Limb (tissue), 2 donors: ENCODE data around the gene UGGT1.
"Not testable (repeated sequence)": the region's sequence is repeated elsewhere in the genome, so short reads cannot be mapped to it uniquely, and the experiment has no call there.

Experiments
- DNase-seq, 2 donors: peaks; one replicate each; pipeline ENCODE4 v3.0.0-alpha.2; 2016; ENCODE audit errors: extremely low spot score in 2 of 2

UGGT1 gene

DNA sequence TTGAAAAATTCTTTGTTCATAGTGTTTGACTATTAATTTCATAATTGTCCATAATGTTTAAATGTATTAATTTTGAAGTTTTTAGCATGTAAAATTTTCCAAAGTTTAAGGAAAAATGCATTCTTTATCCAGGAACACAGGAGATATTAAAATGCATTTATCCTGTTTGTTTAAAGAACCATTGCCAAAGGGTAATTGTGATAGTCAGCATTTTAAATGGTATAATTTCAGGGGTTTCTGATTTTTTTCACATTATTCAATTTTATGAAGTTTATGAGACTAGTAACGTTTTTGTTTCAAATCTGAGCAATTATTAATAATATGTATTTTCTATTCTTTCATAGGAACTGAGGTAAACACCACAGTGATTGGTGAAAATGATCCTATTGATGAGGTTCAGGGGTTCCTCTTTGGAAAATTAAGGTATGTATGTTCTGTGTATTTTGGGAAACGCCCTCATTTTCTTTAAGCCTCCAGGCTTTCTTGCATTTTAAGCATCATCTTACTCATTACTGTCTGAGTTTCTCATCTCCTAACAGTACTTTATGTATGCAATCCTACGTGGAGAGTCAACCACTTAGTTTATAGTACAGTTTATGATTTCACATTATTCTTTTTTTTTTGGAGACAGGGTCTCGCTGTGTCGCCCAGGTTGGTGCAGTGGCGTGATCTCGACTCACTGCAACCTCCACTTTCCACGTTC is 25.1 kb downstream of the UGGT1 start:
- DNase-seq = no peak

- DNase-seq = no peak
Measured at GRCh38 chr2:128134573-128134972, 43.6 kb downstream of the UGGT1 start.

DNA sequence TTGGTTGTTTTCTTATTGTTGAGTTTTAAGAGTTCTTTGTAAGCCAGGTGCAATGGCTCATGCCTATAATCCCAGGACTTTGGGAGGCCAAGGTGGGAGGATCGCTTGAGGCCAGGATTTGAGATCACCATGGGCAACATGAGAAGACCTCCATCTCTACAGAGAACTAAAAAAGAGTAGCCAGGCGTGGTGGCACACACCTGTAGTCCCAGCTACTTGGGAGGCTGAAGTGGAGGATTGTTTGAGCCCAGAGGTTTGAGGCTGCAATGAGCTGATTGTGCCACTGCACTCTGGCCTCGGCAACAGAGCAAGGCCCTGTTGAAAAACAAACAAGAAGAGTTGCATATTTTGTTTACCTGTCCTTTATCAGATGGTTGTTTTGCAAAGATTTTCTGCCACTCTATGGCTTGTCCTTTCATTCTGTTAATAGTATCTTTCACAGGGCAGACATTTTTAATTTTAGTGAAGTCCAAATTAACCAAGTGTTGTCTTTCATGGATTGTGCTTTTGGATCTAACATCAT is 46.2 kb downstream of the UGGT1 start:
- no peak for DNase-seq

GRCh38 chr2:128139624-128140023 is 48.6 kb downstream of the UGGT1 start:
- no peak for DNase-seq

- no peak for DNase-seq
Measured at GRCh38 chr2:128145651-128146050, 54.7 kb downstream of the UGGT1 start.

- no peak for DNase-seq
Measured at GRCh38 chr2:128153786-128154185, 62.8 kb downstream of the UGGT1 start.

DNA sequence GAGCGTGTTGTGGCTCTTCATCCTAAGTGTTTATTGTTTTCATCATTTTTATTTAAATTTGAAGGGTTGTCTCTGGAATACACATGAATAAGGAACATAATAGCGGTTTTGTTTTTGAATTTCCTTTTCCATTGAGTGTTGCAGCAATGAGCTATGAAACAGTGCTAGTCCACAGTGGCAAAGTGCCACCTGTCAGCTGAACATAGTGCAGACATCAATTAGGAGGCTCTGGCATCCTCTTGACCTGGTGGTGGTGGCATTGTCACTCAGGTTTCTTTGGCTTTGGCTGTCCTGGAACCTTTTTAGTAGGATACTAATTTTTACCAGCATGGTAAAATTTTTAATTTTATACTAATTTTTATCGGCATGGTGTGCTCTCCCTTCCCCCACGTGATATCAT is 63.2 kb downstream of the UGGT1 start:
- no peak for DNase-seq

DNA sequence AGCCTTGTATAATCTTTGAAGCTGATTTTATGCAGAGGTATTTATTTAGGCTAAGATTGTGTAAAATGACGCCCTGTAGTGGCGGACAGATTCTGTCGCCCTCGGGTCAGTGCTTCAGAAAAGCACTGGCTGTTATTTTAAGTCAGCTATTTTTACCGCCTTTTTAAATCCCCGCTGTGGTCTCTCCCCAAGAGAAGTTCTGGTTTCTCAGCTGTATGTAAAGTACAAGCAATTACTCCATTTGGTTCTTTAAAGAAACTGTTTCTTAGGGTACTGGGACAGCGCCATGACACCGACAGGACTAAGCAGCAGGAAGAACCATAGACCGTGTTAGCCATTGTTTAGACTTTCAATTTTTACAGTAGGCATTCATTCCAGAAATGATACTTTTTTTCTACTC is 65.0 kb downstream of the UGGT1 start:
- no peak for DNase-seq

DNA sequence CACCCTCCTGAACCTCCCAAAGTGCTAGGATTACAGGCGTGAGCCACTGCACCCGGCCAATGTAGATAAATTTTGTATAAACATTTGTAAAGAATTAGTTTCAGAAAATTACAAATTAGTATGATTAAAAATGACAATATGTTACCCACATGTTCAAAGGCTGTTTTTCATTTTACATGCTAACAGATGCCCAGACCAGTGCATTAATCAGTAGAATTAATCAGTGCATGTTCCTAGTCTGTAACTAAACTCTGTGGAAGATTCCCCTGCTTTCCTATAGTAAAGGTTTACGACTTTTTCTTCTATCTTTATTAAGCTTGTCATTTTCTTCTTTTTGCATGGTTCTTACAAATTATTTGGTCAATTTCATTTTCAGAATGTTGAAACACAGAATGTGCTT is 65.8 kb downstream of the UGGT1 start:
- DNase-seq = no peak

DNA sequence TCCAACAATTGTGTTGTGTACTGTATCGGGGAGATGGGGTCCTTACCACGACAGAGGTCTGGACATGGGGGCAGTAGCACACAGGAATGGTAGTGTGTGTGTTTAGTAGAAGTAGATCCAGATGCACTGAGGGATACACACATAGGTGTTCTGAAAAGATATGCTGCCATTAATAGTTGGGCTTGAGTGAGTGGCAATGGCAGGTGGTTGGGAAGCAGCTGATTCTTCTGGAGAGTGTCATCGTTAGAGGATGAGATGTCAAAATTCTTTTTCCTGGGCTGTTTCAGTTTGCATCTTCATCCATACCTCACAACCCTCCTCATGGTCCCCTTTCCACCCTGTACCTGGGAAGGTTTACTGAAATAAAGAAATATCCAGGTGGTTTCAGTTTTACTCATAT is 66.6 kb downstream of the UGGT1 start:
- DNase-seq = no peak

DNA sequence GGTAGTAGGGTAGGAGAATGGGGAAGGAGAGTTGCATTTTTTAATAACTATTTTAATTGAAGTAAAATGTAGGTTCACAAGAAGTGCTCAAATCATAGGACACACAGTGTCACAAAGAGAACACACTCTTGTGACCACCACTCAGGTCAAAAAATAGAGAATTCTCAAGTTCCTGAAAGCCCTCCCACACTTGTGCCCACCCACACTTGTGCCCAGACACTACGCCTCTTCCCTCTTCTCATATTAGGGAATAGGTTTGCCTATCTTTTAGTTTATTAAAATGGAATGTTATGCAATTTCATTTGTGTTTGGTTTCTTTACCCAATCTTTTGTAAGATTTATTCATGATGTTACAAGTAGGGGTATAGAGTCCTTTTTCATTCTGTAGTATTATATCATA is 67.2 kb downstream of the UGGT1 start:
- DNase-seq = no peak

DNA sequence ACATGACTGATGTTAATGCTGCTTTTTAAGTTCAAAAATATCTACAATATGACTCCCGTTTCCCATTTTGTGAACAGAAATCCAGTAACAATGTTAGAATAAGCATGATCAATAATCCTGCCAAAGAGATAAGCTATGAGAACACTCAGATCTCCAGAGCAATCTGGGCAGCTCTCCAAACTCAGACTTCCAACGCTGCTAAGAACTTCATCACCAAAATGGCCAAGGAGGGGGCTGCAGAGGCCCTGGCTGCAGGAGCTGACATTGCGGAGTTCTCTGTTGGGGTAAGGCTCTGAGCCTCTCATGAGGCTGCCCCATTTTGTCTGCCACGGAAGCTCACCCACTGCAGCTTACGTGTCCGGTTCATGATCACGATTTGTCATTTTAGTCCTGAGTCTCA is 68.4 kb downstream of the UGGT1 start:
- DNase-seq = no peak

- DNase-seq = no peak
Measured at GRCh38 chr2:128160616-128161275, 69.7 kb downstream of the UGGT1 start.

GRCh38 chr2:128162266-128162665 is 71.3 kb downstream of the UGGT1 start:
- no peak for DNase-seq

DNA sequence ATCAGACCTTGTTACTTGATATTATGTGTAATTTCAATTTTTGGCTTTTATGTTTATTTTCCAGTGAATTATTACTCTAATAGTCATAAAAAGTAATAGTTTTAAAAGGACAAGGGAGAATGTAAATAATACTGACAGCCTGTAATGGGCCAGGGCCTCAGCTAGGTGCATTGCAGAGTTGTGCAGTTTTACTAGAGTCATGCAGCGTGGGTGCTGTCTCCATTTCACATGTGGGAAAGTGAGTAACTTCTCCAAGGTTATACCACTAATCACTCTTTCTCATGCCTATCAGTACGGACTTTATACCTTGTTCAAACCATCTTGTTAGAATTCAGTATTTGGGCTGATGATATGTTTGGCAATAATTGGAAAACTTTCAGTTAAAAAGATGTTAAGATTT is 73.3 kb downstream of the UGGT1 start:
- no peak for DNase-seq

- no peak for DNase-seq
Measured at GRCh38 chr2:128166746-128167353, 75.8 kb downstream of the UGGT1 start.

DNA sequence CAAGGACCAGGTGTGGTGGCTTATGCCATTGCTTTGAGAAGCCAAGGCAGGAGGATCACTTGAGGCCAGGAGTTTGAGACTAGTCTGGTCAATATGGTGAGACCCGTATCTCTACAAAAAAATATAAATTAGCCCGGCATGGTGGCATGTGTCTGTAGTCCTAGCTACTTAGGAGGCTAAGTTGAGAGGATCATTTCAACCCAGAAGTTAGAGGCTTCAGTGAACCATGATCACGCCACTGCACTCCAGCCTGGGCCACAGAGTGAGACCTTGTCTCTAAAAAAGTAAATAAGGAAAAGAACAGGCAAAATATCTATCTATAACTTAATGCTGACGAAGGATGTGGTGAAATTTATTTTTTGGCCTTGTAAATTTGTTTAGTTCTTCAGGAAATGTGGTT is 78.1 kb downstream of the UGGT1 start:
- no peak for DNase-seq

DNA sequence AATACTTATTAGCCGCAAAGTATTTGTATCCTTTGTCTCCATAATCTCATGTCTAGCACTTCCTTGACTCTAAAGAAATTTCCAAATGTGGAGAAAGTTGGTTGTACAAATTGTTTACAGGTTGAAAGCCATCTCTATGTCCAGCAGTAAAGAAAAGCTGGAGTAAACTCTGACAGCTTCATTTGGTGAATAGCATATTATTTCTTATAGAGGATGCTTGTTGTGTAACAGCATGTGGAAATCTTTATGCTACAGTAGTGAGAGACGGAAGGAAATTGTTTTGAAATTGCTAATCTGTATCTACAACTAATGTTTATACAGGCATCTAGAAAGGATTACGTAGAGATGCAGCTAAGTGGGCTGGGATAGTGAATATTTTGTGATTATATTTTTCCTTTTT is 78.5 kb downstream of the UGGT1 start:
- DNase-seq = no peak

GRCh38 chr2:128169933-128170709 is 79.1 kb downstream of the UGGT1 start:
- no peak for DNase-seq

DNA sequence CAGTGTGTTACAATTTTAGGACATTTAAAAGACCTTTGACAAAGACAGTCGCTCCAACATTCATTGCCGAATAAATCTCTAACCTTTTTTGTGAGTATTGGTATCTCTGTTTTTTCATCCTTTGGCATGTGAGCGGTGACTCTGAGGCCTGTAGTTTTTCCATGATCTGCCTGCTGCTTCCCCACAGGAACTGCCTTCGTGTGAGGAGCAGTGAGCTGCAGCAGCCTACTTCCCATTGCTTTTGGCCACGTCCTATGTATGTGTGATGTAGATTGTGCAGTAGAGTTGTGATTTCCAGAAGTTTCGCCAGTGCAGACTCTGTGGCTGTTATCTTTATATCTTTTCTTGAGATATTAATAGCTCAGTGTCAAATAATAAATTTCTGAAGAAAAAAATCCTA is 79.8 kb downstream of the UGGT1 start:
- no peak for DNase-seq

GRCh38 chr2:128172191-128172590 is 81.2 kb downstream of the UGGT1 start:
- DNase-seq = no peak

- not testable (repeated sequence) for DNase-seq
Measured at GRCh38 chr2:128174067-128174466, 83.1 kb downstream of the UGGT1 start.
